BLaER1 (cell line): ENCODE results near the gene MAGI3.

ENCODE experiments used
- H3K27ac ChIP-seq: shearing (Covaris generic); formaldehyde crosslinking; 2 replicates; pipeline ENCODE4 v1.8.1; 2022
- H3K27me3 ChIP-seq: shearing (Covaris generic); formaldehyde crosslinking; 2 replicates; pipeline ENCODE4 v1.8.1; 2022
- H3K36me3 ChIP-seq: shearing (Covaris generic); formaldehyde crosslinking; 2 replicates; pipeline ENCODE4 v1.8.1; 2022
- H3K4me1 ChIP-seq: shearing (Covaris generic); formaldehyde crosslinking; 2 replicates; pipeline ENCODE4 v1.8.1; 2022
- H3K4me2 ChIP-seq: shearing (Covaris generic); formaldehyde crosslinking; 2 replicates; pipeline ENCODE4 v1.8.1; 2022
- H3K4me3 ChIP-seq: shearing (Covaris generic); formaldehyde crosslinking; 2 replicates; pipeline ENCODE4 v1.8.1; 2022
- H3K9ac ChIP-seq: shearing (Covaris generic); formaldehyde crosslinking; 2 replicates; pipeline ENCODE4 v1.8.1; 2022
- H3K9me3 ChIP-seq: shearing (Covaris generic); formaldehyde crosslinking; 2 replicates; pipeline ENCODE4 v1.8.1; 2022
- H4K20me1 ChIP-seq: shearing (Covaris generic); formaldehyde crosslinking; 2 replicates; pipeline ENCODE4 v1.8.1; 2022
- Cebpa-rat ChIP-seq: shearing (Covaris generic); IDR thresholded peaks from 2 replicates; pipeline ENCODE4 v1.8.1; 2022

The MAGI3 gene

DNA sequence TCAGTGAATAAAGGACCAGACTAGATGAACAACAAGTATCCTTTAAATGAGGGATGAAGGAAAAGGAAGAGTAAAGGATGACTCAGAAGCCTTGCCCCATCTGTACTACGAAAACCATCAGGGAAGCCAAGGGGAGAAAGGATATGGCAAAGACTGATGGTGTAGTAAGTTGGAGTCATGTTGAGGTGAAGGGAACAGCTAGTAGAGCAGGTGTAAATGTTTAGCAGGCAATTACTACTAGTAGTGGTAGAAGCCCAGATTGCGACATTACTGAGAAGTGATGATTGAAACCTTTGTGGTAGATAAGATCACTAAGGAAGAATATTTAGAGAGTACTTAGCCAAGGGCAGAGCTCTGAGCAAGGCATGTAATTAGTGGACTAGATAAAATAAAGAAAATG is 285.0 kb downstream of the MAGI3 start:
- no peak for TF ChIP-seq Cebpa-rat
- H3K4me3 ChIP-seq: no peak overlapping the region
- H3K9me3 ChIP-seq: no peaks in the 10 kb centered on the region
- no peaks in the 10 kb centered on the region for H4K20me1 ChIP-seq
- no peaks in the 10 kb centered on the region for H3K27me3 ChIP-seq
- H3K36me3 ChIP-seq: no peaks in the 10 kb centered on the region; the same call in 1 of the 2 replicates
- no peak overlapping the region for H3K9ac ChIP-seq
- H3K27ac ChIP-seq: no peak overlapping the region
- no peaks in the 10 kb centered on the region for H3K4me1 ChIP-seq
- H3K4me2 ChIP-seq: no peak overlapping the region

DNA sequence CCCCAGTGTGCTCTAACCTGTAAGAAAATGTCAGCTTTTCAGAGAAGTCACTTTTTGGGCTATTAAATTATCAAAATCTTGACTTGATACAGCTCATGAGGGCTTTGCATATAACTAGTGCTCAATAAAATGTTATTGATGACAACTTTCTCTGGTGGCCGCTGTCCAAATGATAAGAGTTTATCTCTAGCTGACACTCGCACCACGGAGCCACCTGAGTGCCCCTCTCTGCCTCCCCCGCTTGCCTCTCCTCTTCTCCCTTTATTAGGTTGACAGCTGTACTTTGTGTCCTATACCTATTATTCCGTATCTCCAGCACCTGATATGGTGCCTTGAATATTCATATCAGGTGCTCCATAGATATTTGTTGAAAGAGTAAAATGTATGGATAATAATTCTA is 286.2 kb downstream of the MAGI3 start:
- Histone ChIP-seq H3K36me3 (no peaks in the 10 kb centered on the region; the same call in 1 of the 2 replicates), H3K4me3 (no peak overlapping the region), H3K9ac (no peak overlapping the region), H3K27me3 (no peaks in the 10 kb centered on the region), H4K20me1 (no peaks in the 10 kb centered on the region), H3K9me3 (no peaks in the 10 kb centered on the region), H3K4me2 (no peak overlapping the region), H3K27ac (no peak overlapping the region), H3K4me1 (no peaks in the 10 kb centered on the region)
- TF ChIP-seq Cebpa-rat: no peak

GRCh38 chr1:113677250-113678158 is 287.2 kb downstream of the MAGI3 start:
- no peak overlapping the region for H3K9ac ChIP-seq
- no peaks in the 10 kb centered on the region for H3K9me3 ChIP-seq
- TF ChIP-seq Cebpa-rat: no peak
- no peak overlapping the region for H3K27ac ChIP-seq
- H3K36me3 ChIP-seq: no peaks in the 10 kb centered on the region; the same call in 1 of the 2 replicates
- H3K4me1 ChIP-seq: no peaks in the 10 kb centered on the region
- H3K4me2 ChIP-seq: no peak overlapping the region
- no peaks in the 10 kb centered on the region for H4K20me1 ChIP-seq
- H3K4me3 ChIP-seq: no peak overlapping the region
- H3K27me3 ChIP-seq: no peaks in the 10 kb centered on the region

- Histone ChIP-seq H3K4me3 (no peak overlapping the region), H3K9ac (no peak overlapping the region), H3K36me3 (no peaks in the 10 kb centered on the region; the same call in 1 of the 2 replicates), H3K4me2 (no peak overlapping the region), H4K20me1 (no peaks in the 10 kb centered on the region), H3K27me3 (no peaks in the 10 kb centered on the region), H3K4me1 (no peaks in the 10 kb centered on the region), H3K9me3 (no peaks in the 10 kb centered on the region), H3K27ac (no peak overlapping the region)
- no peak for TF ChIP-seq Cebpa-rat
These were observed 287.8 kb downstream of the MAGI3 start for GRCh38 chr1:113678159-113678469.

DNA sequence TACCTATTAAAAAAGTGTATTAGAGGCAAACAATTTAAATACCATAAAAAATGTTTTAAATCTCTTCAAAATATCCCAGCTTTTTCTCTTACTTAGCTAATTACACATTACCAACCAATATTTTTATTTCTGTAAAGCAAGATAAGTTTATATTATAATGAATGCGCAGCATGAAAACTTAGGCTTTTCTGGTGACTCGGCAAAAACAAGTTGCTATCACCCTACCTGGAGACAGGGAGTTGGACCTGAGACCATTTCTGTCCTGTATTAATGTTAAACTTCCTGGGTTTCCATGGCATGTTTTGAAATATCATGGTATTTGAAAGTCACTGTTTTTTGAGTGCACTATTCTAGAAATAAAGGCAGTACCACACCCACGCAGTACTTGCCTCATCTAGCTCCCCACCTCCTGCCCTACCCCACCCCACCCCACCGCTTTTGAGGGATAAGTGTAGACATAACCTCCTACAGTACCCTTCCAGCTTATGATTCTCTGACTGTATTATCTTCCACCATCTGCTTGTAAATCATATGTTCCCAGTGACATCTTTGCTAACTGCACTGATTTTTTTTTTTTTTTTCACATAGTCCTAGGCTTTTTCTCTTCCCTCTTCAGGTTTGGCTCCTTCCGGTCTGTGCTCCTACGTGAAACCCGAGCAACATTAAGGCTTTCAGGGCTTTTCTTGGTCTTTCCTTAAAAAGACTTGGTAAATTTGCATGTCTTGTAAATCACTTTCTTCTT is 291.5 kb downstream of the MAGI3 start:
- Histone ChIP-seq H3K4me2 (no peak overlapping the region), H3K4me3 (no peak overlapping the region), H4K20me1 (no peaks in the 10 kb centered on the region), H3K36me3 (no peaks in the 10 kb centered on the region), H3K9ac (no peak overlapping the region), H3K27ac (no peak overlapping the region), H3K27me3 (no peaks in the 10 kb centered on the region), H3K4me1 (no peaks in the 10 kb centered on the region), H3K9me3 (no peaks in the 10 kb centered on the region)
- TF ChIP-seq Cebpa-rat: no peak

DNA sequence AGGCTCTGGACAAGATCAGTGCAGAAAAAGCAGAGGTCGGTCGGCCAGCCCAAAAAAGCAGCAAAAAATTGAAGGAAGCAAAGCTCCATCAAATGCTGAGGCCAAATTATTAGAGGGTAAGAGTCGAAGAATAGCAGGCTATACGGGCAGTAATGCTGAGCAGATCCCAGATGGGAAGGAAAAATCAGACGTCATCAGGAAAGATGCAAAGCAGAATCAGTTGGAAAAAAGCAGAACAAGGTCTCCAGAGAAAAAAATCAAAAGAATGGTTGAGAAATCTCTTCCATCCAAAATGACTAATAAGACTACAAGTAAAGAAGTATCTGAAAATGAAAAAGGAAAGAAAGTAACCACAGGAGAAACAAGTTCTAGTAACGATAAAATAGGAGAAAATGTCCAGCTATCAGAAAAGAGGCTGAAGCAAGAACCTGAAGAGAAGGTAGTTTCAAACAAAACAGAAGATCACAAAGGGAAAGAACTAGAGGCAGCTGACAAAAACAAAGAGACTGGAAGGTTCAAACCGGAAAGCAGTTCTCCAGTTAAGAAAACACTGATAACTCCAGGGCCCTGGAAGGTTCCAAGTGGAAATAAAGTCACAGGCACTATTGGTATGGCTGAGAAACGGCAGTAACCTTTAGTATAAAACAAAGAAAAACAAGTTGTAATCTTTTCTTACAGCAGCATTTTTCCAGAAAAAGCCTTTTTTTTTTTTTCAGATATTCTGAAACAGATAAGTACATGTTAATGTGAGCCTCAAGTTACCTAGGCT is 293.3 kb downstream of the MAGI3 start:
- no peak overlapping the region for H3K27ac ChIP-seq

GRCh38 chr1:113684153-113684541 is 293.8 kb downstream of the MAGI3 start:
- Histone ChIP-seq H3K4me2 (no peak overlapping the region), H4K20me1 (no peaks in the 10 kb centered on the region), H3K36me3 (no peaks in the 10 kb centered on the region), H3K27ac (no peak overlapping the region), H3K9me3 (no peaks in the 10 kb centered on the region), H3K4me3 (no peak overlapping the region), H3K9ac (no peak overlapping the region), H3K27me3 (no peaks in the 10 kb centered on the region), H3K4me1 (no peaks in the 10 kb centered on the region)
- no peak for TF ChIP-seq Cebpa-rat

More for the DNA sequence above, 293.3 kb downstream of the MAGI3 start:
- H3K4me2 ChIP-seq: no peak overlapping the region
- TF ChIP-seq Cebpa-rat: no peak
- H3K36me3 ChIP-seq: no peaks in the 10 kb centered on the region
- no peak overlapping the region for H3K9ac ChIP-seq
- no peaks in the 10 kb centered on the region for H3K9me3 ChIP-seq
- no peaks in the 10 kb centered on the region for H4K20me1 ChIP-seq
- no peaks in the 10 kb centered on the region for H3K4me1 ChIP-seq
- no peak overlapping the region for H3K4me3 ChIP-seq
- no peaks in the 10 kb centered on the region for H3K27me3 ChIP-seq

- H3K4me3 ChIP-seq: no peak overlapping the region
- H3K4me1 ChIP-seq: no peaks in the 10 kb centered on the region
- H3K4me2 ChIP-seq: no peak overlapping the region
- no peaks in the 10 kb centered on the region for H4K20me1 ChIP-seq
- H3K9me3 ChIP-seq: no peaks in the 10 kb centered on the region
- H3K36me3 ChIP-seq: 0 out of 2 replicates have a peak, but pooled peaks cover 4% of the 10 kb centered on the region
- H3K27ac ChIP-seq: no peak overlapping the region
- no peaks in the 10 kb centered on the region for H3K27me3 ChIP-seq
- TF ChIP-seq Cebpa-rat: no peak
- no peak overlapping the region for H3K9ac ChIP-seq
These were observed 296.7 kb downstream of the MAGI3 start for GRCh38 chr1:113686891-113687618.

GRCh38 chr1:113691184-113691583 is 300.9 kb downstream of the MAGI3 start:
- TF ChIP-seq Cebpa-rat: no peak
- Histone ChIP-seq H3K4me3 (no peak overlapping the region), H3K4me1 (no peaks in the 10 kb centered on the region), H3K9ac (no peak overlapping the region), H3K9me3 (peaks cover 36% of the 10 kb centered on the region), H3K4me2 (no peak overlapping the region), H3K36me3 (peaks cover 42% of the 10 kb centered on the region), H4K20me1 (no peaks in the 10 kb centered on the region), H3K27ac (no peak overlapping the region), H3K27me3 (no peaks in the 10 kb centered on the region)
